NCI-H2196 treated with DMSO at 0.1 percent for 48 hours (cell line): ENCODE results near the gene MTAP.

Source experiments
- DNase-seq: peaks from one replicate; lab custom pipeline; 2025; ENCODE audit not compliant: unreplicated experiment; lab: John Stamatoyannopoulos, UW

MTAP gene

GRCh38 chr9:21968331-21969010, 166.0 kb downstream of the MTAP start:
- no peak for DNase-seq

- DNase-seq = no peak
Observed at GRCh38 chr9:21969011-21969940, 166.8 kb downstream of the MTAP start.

GRCh38 chr9:21969951-21970799, 167.7 kb downstream of the MTAP start:
- no peak for DNase-seq

- DNase-seq = no peak
Observed at GRCh38 chr9:21970800-21971640, 168.6 kb downstream of the MTAP start.

GRCh38 chr9:21972361-21972760, 169.9 kb downstream of the MTAP start:
- DNase-seq = no peak

- DNase-seq = no peak
Observed at GRCh38 chr9:21974343-21974721, 171.9 kb downstream of the MTAP start.

- peak; percentile 73 for DNase-seq
Observed at GRCh38 chr9:21974722-21975409, 172.4 kb downstream of the MTAP start.

GRCh38 chr9:21976334-21976875, 174.0 kb downstream of the MTAP start:
- no peak for DNase-seq

- no peak for DNase-seq
Observed at GRCh38 chr9:21982391-21982790, 180.0 kb downstream of the MTAP start.

GRCh38 chr9:21982861-21983560, 180.6 kb downstream of the MTAP start:
- no peak for DNase-seq

- DNase-seq = no peak
Observed at GRCh38 chr9:21983561-21983935, 181.1 kb downstream of the MTAP start.

GRCh38 chr9:21984101-21984500, 181.7 kb downstream of the MTAP start:
- no peak for DNase-seq

- DNase-seq = no peak
Observed at GRCh38 chr9:21985964-21986667, 183.7 kb downstream of the MTAP start.
